Colonic mucosa (tissue), 4 donors: ENCODE results near the gene TBX10. TPM values are rescaled to one million over a fixed set of nuclear protein-coding genes. Genes with fewer than 3 reads are reported as not detected.

ENCODE experiments used
- DNase-seq: peaks from one replicate; pipeline ENCODE4 v3.0.0-alpha.2; 2020
- H3K27ac ChIP-seq: fragments of 200-600 bp; one replicate; pipeline ENCODE4 v1.8.0; 2021
- H3K27me3 ChIP-seq: fragments of 200-600 bp; one replicate; pipeline ENCODE4 v1.8.0; 2021
- H3K36me3 ChIP-seq: fragments of 200-600 bp; one replicate; pipeline ENCODE4 v1.8.0; 2021
- H3K4me1 ChIP-seq: fragments of 200-600 bp; one replicate; pipeline ENCODE4 v1.8.0; 2021; ENCODE audit warnings: mild to moderate bottlenecking
- H3K4me3 ChIP-seq: fragments of 200-600 bp; one replicate; pipeline ENCODE4 v1.8.0; 2021
- H3K9ac ChIP-seq, 2 donors: one replicate each; pipeline ENCODE4 v1.7.0; 2013; ENCODE audit warnings: control low read depth in 2 of 2, low read depth in 2 of 2, low read length in 2 of 2
- H3K9me3 ChIP-seq: fragments of 200-600 bp; one replicate; pipeline ENCODE4 v1.8.0; 2021
- intact Hi-C: fragments of 100-400 bp; cut with DNase I; formaldehyde crosslinking; loops from one replicate; pipeline ENCODE4 v1.14.1; 2022
- total RNA-seq, 2 donors: library from RNA; stranded (reverse); fragmentation: NEBNext Ultra II Directional in 1 of 2; extraction: Animal tissue kit (Norgen Biotek cat#: 25700) in 1 of 2; gene quantifications; one replicate each; pipeline ENCODE4 v1.2.1, GENCODE V29; 2021
- TF ChIP-seq, protein P1 (sequence below): fragments of 200-600 bp; IDR thresholded peaks from one replicate; pipeline ENCODE4 v1.8.0; 2022; ENCODE audit warnings: antibody characterized with exemption, mild to moderate bottlenecking
- donor health status: healthy.
- donor health status: DM: no; HTN: no; CAD: no.
- donor health status: DM: no; HTN: no; CAD: no.

Gene TBX10
- total RNA-seq, 2 donors from 2014 or later, result 7.8 to 19.3 TPM

DNA sequence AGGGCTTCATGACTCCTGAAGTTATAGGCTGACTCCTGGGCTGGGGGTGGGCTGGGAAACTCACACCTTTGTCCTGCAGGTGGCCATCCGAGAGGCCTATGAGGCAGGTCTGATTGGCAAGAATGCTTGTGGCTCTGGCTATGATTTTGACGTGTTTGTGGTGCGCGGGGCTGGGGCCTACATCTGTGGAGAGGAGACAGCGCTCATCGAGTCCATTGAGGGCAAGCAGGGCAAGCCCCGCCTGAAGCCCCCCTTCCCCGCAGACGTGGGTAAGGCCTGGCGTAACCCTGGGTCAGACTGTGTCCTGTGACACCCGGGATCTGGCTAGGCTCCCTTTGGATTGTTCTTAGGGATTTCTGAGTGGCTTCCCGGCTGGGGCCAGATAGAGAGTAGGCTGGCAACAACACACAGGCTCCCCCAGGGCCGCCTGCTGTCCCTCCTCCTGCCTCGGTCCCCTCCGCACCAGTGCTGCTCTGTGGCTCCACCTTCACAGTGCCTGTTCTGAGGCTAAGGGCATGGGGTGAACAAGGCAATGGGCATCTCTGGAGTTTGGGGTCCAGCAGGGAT is 29.2 kb downstream of the TBX10 start:
- DNase-seq, result no peak
- TF ChIP-seq, protein P1, sequence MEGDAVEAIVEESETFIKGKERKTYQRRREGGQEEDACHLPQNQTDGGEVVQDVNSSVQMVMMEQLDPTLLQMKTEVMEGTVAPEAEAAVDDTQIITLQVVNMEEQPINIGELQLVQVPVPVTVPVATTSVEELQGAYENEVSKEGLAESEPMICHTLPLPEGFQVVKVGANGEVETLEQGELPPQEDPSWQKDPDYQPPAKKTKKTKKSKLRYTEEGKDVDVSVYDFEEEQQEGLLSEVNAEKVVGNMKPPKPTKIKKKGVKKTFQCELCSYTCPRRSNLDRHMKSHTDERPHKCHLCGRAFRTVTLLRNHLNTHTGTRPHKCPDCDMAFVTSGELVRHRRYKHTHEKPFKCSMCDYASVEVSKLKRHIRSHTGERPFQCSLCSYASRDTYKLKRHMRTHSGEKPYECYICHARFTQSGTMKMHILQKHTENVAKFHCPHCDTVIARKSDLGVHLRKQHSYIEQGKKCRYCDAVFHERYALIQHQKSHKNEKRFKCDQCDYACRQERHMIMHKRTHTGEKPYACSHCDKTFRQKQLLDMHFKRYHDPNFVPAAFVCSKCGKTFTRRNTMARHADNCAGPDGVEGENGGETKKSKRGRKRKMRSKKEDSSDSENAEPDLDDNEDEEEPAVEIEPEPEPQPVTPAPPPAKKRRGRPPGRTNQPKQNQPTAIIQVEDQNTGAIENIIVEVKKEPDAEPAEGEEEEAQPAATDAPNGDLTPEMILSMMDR, result no peak
- Histone ChIP-seq H3K4me1 (peaks cover 11% of the 10 kb centered on the region), H3K27ac (no peak overlapping the region), H3K4me3 (no peak overlapping the region), H3K27me3 (no peaks in the 10 kb centered on the region), H3K9me3 (no peaks in the 10 kb centered on the region), H3K36me3 (peaks cover 17% of the 10 kb centered on the region), H3K9ac (no peak overlapping the region)
- intact Hi-C loops, result no loop called here

DNA sequence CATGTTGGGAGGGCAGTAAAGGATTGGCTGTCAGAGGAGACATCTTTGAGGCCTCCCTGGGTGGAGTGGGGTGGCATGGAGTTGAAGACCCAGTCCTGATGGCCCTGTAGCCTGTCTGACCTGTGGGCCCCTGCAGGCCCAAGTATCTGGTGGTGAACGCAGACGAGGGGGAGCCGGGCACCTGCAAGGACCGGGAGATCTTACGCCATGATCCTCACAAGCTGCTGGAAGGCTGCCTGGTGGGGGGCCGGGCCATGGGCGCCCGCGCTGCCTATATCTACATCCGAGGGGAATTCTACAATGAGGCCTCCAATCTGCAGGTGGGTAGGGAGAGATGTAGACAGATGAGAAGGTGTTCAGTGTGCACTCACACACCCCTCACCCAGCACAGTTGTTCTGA is 30.2 kb downstream of the TBX10 start:
- Histone ChIP-seq H3K27ac (no peak overlapping the region), H3K9ac (no peak overlapping the region), H3K36me3 (peaks cover 17% of the 10 kb centered on the region)

DNA sequence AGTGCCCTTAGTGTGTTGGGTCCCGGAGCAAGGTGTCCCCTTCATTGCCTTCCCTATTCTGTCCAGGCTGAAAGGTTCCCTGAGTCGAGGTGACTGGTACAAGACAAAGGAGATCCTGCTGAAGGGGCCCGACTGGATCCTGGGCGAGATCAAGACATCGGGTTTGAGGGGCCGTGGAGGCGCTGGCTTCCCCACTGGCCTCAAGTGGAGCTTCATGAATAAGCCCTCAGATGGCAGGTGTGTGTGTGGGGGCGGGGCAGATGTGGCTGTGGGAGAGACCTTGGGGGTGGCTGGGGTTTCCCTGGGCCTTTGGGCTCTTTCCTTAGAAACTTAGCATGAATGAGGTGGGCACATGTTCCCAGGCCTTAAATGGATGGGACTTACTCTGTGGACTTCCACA is 31.1 kb downstream of the TBX10 start:
- peaks cover 17% of the 10 kb centered on the region for H3K36me3 ChIP-seq
- no peaks in the 10 kb centered on the region for H3K9me3 ChIP-seq
- TF ChIP-seq, protein P1, result no peak
- no peak overlapping the region for H3K4me3 ChIP-seq
- no peak overlapping the region for H3K27ac ChIP-seq
- intact Hi-C loops, result no loop called here
- no peak for DNase-seq
- peak overlapping the region in 1 of 2 donors; percentile 19 for H3K9ac ChIP-seq
- H3K27me3 ChIP-seq, result no peaks in the 10 kb centered on the region
- H3K4me1 ChIP-seq, result peaks cover 11% of the 10 kb centered on the region

More for the DNA sequence above, 30.2 kb downstream of the TBX10 start:
- TF ChIP-seq, protein P1, result no peak
- Histone ChIP-seq H3K9me3 (no peaks in the 10 kb centered on the region), H3K4me1 (peaks cover 11% of the 10 kb centered on the region), H3K4me3 (no peak overlapping the region), H3K27me3 (no peaks in the 10 kb centered on the region)
- DNase-seq, result no peak
- intact Hi-C loops, result no loop called here

DNA sequence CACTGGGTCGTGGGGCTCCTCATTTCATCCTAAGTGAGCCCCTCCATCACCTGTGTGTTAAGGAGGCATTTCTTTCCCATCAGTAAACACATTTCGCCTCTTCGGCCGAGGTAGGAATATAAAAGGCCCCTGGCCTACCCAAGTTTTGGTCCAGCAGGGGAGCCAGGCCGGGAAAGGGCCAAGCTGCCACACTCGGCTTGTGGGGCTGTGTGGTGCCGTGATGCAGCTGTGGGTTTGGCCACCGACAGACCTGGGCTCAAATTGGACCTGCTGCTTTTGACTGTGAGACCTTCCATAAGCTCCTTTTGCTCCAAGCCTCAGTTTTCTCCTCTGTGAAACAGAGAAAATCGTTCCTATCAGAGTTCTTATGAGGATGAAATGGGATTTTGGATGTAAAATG is 32.1 kb downstream of the TBX10 start:
- Histone ChIP-seq H3K4me1 (peaks cover 11% of the 10 kb centered on the region), H3K4me3 (peak overlapping the region; percentile 100), H3K27ac (peak overlapping the region; percentile 52), H3K27me3 (no peaks in the 10 kb centered on the region), H3K9ac (peak overlapping the region; percentile 73 to 97), H3K9me3 (no peaks in the 10 kb centered on the region), H3K36me3 (peaks cover 17% of the 10 kb centered on the region)
- no peak for DNase-seq
- TF ChIP-seq, protein P1, result no peak
- intact Hi-C loops, result no loop called here

DNA sequence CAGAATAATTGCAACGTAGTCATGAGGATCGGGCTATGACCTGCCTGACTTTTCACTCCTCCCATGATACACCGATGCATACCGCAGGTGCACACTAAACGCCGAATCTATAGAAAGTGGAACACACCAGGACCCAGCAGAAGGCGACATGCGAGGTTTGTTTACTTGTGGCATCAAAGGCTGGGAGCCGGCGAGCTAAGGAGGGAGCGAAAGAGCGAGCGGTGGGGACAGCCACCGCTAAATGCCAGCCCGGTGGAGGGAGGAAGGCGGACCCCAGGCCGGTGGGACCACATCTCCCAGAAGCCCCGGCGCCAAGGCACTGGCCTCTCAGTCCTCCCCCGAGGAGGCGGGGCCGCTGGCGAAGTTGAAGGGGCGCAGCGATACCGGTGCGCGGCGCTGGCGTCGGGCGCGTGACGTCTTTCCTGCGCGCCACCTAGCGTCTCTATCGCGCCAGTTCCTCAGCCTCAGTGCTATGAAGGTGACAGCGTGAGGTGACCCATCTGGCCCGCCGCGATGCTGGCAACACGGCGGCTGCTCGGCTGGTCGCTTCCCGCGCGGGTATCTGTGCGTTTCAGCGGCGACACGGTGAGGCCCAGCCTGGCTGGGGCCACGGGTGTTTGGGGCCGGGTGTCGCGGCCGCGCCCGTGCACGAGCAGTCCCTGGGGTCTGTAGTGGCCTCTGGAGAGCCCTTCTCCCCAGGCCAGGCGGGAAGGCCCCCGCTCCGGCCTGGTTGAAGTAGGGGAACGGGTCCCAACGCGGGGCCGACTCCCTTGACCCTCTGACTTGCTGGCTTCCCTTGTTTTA is 32.9 kb downstream of the TBX10 start, which contains the start of gene NDUFV1:
TSS of gene NDUFV1 (plus strand) at position 445 of the 804 bp plus-strand sequence. CDS start at position 514, 69 bp downstream.
- peak; percentile 97 for DNase-seq
- H3K4me1 ChIP-seq, result peaks cover 11% of the 10 kb centered on the region
- peak within 1 kb of the TSS; percentile 100 for H3K4me3 ChIP-seq
- intact Hi-C loops, result no loop called here
- TF ChIP-seq, protein P1, result peak; percentile 57
- H3K36me3 ChIP-seq, result peaks cover 17% of the 10 kb centered on the region
- H3K9me3 ChIP-seq, result no peaks in the 10 kb centered on the region
- H3K27ac ChIP-seq, result peak within 1 kb of the TSS; percentile 52
- peak within 1 kb of the TSS; percentile 73 to 97 for H3K9ac ChIP-seq
- no peaks in the 10 kb centered on the region for H3K27me3 ChIP-seq
